ENCODE results near the gene ARL14.

DNA sequence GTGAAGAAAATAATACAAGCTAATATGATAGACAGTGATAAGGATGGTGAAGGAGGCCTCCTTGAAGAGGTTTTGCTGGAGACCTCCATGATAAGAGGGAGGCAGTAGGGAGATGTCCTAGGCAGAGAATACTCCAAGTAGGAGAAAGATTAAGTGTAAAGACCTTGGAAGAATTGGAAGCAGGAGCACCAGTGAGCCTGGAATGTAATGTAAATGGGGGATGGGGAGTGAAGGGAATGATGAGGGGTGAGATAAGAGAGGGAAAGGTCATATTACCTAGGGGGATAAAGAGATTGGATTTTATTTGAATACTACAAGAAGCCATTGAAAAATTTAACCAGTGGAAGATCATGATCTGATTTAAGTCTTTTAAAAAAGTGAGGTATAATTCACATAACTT is 41.7 kb upstream of the ARL14 start:
- TF ChIP-seq, protein P1, sequence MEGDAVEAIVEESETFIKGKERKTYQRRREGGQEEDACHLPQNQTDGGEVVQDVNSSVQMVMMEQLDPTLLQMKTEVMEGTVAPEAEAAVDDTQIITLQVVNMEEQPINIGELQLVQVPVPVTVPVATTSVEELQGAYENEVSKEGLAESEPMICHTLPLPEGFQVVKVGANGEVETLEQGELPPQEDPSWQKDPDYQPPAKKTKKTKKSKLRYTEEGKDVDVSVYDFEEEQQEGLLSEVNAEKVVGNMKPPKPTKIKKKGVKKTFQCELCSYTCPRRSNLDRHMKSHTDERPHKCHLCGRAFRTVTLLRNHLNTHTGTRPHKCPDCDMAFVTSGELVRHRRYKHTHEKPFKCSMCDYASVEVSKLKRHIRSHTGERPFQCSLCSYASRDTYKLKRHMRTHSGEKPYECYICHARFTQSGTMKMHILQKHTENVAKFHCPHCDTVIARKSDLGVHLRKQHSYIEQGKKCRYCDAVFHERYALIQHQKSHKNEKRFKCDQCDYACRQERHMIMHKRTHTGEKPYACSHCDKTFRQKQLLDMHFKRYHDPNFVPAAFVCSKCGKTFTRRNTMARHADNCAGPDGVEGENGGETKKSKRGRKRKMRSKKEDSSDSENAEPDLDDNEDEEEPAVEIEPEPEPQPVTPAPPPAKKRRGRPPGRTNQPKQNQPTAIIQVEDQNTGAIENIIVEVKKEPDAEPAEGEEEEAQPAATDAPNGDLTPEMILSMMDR (IDR thresholded peaks at IDR 0.05): no peak
- TF ChIP-seq POLR2A (IDR thresholded peaks at IDR 0.05): no peak
